Kidney tubule cell (primary cell): Measurements from ENCODE around the gene TMEM229B.

Experiments
- DNase-seq: peaks from one replicate; pipeline ENCODE4 v3.0.0-alpha.2; 2018; ENCODE audit warnings: low spot score

TMEM229B gene

DNA sequence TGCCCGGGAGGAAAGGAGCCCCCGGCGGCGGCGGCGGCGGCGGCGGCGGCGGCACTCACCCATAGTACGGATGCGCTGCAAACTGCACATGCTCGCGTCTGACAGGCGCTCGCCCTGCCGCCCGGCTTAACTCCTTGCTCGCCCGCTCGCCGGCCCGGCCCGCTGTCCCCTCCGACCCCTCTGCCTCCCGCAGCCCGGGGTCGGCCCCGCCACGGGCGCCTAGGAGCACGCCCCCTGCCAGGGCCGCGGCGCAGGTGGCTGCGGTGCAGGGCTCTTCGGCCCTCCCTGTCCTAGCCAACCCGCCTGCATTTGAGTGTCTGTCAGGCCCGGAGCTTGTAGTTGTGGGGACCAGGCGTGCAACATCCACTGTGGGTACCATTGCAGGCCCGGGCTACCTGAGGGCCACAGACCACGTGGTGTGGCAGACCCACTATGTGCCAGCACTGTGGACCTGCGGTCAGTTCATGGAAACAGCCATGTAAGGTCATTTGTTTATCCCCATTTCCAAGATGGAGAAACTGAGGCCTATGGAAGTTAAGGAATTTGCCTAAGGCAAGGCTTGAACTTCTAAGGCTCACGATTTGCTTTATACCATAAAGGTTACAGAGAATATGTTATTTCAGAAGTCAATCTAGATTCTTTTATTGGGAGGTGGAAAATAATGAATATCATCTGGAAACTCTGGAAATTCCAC lies 27.0 kb upstream of the TMEM229B start:
- DNase-seq, result peak; percentile 23

DNA sequence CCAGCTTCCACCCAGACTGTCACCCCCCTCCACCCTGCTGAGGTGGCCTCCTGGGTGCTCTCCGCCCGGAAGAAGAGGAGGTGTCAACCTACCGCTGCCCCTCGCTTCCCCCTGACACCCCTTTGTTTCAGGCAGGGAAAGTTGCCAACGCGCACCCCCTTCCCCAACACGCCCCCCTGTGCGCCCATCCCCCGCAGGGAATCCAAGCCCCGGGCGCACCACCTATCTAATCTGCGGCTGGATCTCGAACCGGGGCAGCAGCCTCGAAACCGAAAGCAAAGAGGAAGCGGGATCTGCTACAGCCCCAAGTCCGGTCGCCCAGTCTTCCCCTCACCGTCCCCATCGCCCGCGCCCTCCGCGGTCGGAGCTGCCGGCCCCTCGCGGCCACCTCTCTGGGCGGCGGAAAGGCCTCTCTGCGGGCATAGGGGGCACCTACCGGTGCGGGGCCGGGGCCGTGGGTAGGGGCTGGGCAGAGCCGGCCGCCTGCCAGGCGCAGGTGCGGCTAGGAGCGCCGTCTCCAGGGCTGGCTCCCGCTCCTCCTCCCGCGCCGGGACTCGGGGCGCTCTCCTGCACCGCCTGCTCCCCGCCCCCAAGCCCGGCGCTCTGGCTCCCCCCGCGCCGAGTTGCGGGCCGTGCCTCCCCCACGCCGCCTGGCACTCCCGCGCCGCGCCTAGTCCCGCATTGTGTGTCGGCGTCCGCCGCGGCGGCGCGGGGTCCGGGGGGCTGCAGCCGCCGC lies 26.3 kb upstream of the TMEM229B start:
- DNase-seq, result peak; percentile 30

GRCh38 chr14:67514203-67514607 lies 25.7 kb upstream of the TMEM229B start:
- no peak for DNase-seq

- peak; percentile 39 for DNase-seq
Observed at GRCh38 chr14:67513631-67514108, 25.1 kb upstream of the TMEM229B start.

DNA sequence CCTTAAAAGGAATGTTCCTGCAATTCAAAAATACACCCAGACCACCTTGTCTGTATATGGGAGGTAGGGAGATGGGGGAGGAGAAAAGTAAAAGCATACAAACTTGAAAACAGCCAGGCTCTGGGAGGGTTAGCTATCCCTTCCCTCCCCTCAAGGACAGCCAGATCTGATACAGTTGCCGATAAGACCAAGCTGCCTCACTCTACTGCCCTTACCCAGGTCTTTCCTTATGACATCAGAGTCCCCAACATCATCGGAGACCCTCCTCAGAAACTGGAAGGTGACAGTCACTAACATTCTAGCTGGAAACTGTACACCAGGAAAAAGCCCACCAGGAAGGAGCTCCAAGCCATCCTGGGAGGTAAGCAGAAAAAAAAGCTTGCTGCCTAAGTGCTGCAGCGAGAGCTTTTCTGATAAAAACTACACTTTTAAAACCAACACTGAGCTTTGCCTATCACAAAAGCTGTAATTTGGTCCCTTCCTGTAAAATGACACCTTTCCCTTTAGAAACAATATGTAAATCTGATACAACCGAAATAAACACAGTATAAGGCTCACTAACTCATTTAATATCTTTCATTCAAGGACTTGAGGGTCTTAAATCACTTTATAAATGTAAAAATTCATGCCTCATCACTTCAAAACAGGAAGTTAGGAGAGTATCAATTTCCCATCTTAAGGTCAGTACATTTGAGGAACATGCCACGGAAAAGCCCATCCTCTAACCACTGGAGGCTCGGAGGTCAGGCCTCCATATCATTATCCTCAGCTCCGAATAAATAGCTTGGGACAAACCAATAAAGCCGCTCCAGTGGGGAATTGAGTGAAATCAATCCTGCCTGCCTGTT lies 24.2 kb upstream of the TMEM229B start:
- DNase-seq, result no peak

GRCh38 chr14:67510836-67511235 lies 22.3 kb upstream of the TMEM229B start:
- DNase-seq, result peak; percentile 58

GRCh38 chr14:67510121-67510520 lies 21.6 kb upstream of the TMEM229B start:
- peak; percentile 65 for DNase-seq

DNA sequence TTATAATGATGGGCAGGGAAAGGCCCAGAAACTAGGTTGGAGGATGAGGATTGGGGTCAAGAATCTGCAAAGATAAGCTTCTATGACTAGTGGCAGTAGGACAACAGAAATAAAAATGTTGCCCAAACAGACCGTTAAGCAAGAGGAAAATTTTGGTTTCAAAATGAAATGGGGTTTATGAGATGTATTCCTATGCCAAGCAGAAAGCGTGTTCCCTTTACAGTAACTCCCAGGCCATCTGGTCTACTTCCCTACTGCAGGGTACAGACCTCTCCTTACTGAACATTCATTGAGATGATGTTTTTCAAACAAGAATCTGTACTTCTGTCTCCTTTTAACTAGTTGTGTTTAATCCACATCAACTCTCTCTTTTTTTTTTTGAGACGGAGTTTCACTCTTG lies 20.4 kb upstream of the TMEM229B start:
- no peak for DNase-seq

DNA sequence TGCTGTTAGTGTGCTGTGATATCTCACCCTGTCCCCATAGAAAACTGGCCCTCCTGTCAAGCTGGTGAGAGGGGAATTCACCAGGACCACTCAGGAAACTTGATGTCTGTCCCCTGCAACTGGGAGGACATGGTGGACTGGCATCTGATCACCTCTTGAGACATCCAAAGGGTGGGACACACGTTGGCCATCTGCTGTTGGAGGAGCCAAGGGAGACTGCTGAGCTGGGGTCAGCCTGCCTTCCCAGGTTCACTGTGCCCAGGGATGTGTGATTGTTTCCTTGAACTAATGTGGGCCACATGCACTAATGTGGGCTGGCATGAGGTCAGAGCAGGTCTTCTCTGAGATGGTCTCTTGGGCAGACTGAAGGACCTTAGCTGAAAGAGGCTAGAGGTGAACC lies 16.7 kb upstream of the TMEM229B start:
- DNase-seq, result no peak

GRCh38 chr14:67503331-67503730 lies 14.8 kb upstream of the TMEM229B start:
- no peak for DNase-seq

- DNase-seq, result no peak
Observed at GRCh38 chr14:67502867-67503266, 14.3 kb upstream of the TMEM229B start.

DNA sequence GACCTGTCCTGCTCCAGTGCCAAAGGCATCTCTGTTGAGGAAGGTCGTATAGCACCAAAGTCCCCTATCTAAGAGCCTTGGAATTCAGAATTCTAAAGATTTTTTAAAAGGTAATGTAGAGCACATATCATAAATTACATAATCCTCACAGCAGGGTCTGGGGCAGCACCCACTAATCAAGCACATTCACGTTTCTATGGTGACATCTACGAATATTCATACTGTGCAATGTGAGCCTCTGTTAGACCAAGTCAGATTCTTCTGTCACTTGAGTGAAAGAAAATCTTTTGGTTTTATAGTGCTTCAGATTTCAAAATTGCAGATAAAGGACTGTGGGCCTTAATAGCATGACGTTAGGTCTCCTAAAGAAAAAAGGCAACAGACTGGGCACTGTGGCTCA lies 13.1 kb upstream of the TMEM229B start:
- no peak for DNase-seq

- no peak for DNase-seq
Observed at GRCh38 chr14:67500981-67501380, 12.5 kb upstream of the TMEM229B start.

- DNase-seq, result no peak
Observed at GRCh38 chr14:67497716-67498115, 9.2 kb upstream of the TMEM229B start.

DNA sequence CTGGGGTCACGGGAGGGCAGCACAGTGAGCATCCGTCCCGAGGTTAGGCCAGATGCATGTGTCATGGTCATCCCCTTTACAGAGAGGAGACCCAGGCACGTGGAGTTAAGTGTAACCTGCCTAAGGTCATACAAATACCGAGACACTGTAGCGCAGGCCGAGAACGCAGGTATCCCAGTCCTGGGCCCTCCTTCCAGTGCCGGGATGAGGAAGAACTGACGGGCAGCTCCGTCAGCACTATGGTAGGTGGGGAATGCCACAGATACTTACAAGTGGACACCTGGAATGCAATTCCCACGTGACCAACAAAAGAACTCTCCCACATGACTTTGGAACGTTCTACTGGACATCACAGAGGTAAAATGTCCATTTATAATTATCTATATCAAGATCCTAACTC lies 8.7 kb upstream of the TMEM229B start:
- DNase-seq, result no peak

DNA sequence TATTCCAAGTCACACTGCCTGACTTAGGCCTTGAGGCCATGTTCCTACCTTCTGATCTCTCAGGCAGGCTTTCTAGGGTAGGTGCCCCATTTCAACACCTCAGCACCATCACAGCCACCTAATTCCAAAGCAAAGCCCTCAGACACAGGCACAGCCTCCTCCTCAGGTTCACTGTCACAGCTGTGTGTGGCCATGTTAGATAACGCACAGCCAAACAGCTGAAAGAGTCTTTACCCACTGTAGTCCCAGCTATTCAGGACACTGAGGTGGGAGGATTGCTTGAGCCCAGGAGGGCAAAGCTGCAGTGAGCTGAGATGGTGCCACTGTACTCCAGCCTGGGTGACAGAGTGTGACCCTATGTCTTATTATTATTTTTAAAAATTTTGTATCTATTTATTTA lies 7.3 kb upstream of the TMEM229B start:
- DNase-seq, result no peak

DNA sequence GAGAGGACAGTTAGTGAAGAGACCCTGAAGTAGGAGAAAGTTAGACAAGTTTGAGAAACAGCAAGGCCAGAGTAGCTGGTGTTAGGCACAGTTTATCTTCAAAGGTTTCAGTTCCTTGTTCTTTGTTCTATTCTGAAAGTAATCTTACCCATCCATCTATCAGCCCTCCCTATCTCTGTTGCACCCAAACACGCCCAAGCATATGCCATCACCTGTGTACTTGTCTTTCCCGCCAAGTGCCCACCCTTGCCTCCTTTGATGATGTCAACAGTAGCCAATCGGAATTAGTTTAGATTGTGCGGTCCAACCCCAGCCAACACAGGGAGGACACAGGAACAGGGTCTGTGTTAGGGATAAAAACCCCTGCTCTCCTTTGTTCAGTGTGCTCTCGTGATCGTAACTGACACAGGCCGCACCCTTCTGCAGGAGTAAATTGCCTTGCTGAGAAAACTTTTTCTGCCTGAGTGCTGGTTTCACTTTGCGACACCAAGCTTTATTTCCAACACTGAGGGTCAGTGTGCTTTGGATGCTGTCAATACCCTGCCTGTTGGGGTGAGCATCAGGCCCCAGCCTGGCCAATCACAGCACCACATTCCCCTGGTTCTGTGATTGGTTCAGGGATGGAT lies 4.7 kb upstream of the TMEM229B start:
- no peak for DNase-seq

DNA sequence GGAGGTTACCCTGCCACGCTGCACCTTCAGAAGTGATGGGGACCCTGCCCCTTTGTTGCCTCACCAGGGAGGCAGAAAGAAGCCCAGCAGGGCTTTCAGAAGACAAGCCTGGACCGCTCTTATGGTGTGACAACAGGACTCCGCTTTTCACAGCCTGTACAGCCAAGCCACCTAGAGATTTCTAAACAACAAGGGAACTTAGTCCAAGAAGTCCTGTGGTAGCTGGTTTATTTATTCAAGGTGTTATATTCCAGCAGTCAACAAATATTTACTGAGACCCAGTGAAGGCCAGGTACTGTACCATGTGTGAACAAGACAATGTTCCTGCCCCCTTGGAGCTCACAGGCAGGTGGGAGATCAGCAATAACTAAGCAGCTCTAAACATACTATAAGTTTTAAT lies 4.0 kb upstream of the TMEM229B start:
- no peak for DNase-seq

GRCh38 chr14:67491741-67492507 lies 3.4 kb upstream of the TMEM229B start:
- DNase-seq, result no peak

GRCh38 chr14:67491285-67491684 lies 2.8 kb upstream of the TMEM229B start:
- DNase-seq, result no peak

DNA sequence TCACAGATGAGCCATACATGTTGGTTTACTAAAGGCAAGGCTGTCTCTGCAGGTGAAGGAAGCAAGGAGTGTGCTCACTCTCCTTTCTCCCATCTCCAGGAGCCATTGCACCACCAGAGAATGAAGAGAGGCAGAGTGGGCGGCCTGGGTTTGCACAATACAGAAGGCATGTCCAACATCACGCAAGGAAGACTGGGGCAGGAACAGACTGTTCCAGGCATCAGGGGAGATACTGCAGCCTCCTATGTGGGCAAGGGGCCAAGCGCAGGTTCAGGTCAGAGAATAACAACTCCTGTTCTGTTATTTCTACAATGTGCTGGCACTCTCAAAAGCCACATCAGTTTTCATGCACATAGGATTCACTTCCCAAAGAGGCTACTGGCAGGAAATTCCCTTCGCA lies 1.7 kb upstream of the TMEM229B start:
- no peak for DNase-seq
